Endothelial cell of umbilical vein (primary cell): ENCODE data around the gene FAM222B.

Source experiments
- GATA2 ChIP-seq: IDR thresholded peaks from 2 replicates; pipeline ENCODE4 v1.7.0; 2011; ENCODE audit warnings: low read depth, mild to moderate bottlenecking, moderate library complexity, mixed read lengths, low read length; ENCODE audit not compliant: insufficient read length, insufficient read depth
- POLR2A ChIP-seq: IDR thresholded peaks from 2 replicates; pipeline ENCODE4 v1.6.1; 2012; ENCODE audit warnings: low read depth, mild to moderate bottlenecking, control low read depth, low read length
- POLR2AphosphoS5 ChIP-seq: IDR thresholded peaks from 2 replicates; pipeline ENCODE4 v1.6.1; 2012; ENCODE audit warnings: low read depth, mild to moderate bottlenecking, control low read depth, low read length, moderate library complexity; ENCODE audit not compliant: insufficient read depth
- TF ChIP-seq, protein P1 (sequence below), 2 donors: IDR thresholded peaks; 1 replicate in 1 of 2; 2 replicates in 1 of 2; pipeline ENCODE4 v1.5.1; 2011; ENCODE audit warnings: low read length in 2 of 2, mild to moderate bottlenecking in 2 of 2, moderate library complexity in 2 of 2, control low read depth in 1 of 2, inconsistent platforms in 1 of 2, low read depth in 1 of 2; ENCODE audit not compliant: insufficient read depth in 1 of 2; ENCODE audit errors: extremely low read depth in 1 of 2
- TF ChIP-seq, protein P2 (sequence below): IDR thresholded peaks from 2 replicates; pipeline ENCODE4 v1.6.1; 2011; ENCODE audit not compliant: insufficient read depth, insufficient read length

DNA sequence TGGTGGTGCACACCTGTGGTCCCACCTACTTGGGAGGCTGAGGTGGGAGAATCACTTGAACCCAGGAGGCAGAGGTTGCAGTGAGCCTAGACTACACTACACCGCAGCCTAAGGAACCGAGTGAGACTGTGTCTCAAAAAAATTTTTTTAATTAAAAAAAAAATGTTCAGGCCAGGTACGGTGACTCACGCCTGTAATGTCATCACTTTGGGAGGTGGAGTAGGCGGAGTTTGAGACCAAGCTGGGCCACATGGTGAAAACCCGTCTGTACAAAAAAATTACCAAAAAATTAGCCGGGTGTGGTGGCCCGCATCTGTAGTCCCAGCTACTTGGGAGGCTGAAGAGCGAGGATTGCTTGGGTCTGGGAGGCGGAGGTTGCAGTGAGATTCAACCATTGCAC lies 3.6 kb upstream of the FAM222B start:
- no peak for TF ChIP-seq POLR2AphosphoS5
- TF ChIP-seq, protein P1, sequence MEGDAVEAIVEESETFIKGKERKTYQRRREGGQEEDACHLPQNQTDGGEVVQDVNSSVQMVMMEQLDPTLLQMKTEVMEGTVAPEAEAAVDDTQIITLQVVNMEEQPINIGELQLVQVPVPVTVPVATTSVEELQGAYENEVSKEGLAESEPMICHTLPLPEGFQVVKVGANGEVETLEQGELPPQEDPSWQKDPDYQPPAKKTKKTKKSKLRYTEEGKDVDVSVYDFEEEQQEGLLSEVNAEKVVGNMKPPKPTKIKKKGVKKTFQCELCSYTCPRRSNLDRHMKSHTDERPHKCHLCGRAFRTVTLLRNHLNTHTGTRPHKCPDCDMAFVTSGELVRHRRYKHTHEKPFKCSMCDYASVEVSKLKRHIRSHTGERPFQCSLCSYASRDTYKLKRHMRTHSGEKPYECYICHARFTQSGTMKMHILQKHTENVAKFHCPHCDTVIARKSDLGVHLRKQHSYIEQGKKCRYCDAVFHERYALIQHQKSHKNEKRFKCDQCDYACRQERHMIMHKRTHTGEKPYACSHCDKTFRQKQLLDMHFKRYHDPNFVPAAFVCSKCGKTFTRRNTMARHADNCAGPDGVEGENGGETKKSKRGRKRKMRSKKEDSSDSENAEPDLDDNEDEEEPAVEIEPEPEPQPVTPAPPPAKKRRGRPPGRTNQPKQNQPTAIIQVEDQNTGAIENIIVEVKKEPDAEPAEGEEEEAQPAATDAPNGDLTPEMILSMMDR (IDR thresholded peaks at IDR 0.05; ENCODE audit: extremely low read depth in 1 of 2, insufficient read depth in 1 of 2, low read depth in 1 of 2, low read length in 2 of 2), result no peak
- TF ChIP-seq GATA2, result no peak
- no peak for TF ChIP-seq POLR2A
- TF ChIP-seq, protein P2, sequence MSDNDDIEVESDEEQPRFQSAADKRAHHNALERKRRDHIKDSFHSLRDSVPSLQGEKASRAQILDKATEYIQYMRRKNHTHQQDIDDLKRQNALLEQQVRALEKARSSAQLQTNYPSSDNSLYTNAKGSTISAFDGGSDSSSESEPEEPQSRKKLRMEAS, result no peak
